ENCODE data around the gene PRXL2A. TPM values are rescaled to one million over a fixed set of nuclear protein-coding genes. Genes with fewer than 3 reads are reported as not detected.

PRXL2A gene
- polyA plus RNA-seq, 3 donors, result 0.61 to 4.1 (median 3.4) TPM

DNA sequence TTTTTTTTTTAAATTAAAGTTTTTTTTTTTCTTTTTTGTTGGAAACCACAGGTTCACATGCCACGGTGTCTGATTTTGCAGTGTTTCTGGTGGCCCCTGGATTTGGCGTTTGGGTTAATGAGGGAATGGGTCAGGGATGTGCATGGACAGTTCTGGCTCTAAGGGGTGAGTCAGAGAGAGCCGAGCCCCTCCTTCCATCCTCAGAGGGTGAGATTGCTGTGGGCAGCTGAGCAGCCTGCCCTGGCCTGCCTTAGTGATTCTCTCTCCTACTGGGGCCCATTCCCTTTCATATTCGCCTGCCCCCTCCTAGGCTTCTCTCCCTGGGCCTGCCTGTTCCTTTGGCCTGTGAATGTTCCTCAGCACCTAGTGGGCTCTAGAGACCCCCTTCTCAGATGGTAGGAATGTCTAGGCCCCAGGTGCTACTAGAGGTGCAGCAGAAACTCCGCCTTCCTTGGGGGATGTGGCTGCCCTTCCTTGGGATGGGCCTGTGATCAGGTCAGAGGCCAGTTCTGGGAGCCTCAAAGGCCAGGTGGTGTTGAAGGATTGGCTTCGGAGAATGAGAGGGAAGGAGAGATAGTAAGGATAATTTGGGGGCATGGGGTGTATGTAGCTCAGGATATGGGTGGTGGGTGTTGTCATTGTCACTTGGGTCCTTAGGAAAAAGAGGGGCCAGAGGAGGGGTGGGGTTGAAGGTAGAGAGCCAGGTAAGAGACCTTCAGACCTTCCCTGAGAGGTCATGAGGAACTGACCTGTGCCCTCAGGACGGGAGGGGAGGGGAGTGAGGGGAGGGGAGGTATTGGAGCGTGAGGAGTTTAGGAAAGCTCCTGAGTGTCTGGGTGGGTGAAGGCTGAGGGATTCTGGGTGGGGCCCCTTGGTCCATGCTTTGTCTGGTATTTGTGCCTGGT lies 65.6 kb downstream of the PRXL2A start:
- H3K4me1 Mint-ChIP-seq, result peaks cover 73% of the 10 kb centered on the region
- Histone ChIP-seq H3K4me2 (replicated peaks; ENCODE audit: extremely low read depth, low read length, poor library complexity, severe bottlenecking) (no peak overlapping the region), H3K9ac (ENCODE audit: insufficient read depth, low read length, poor library complexity, severe bottlenecking) (no peak overlapping the region), H3K27me3 (ENCODE audit: control insufficient read depth in 2 of 2, insufficient read depth in 2 of 2, low read length in 2 of 2) (no peaks in the 10 kb centered on the region), H3K79me2 (ENCODE audit: insufficient read depth, low read length) (peaks cover 99% of the 10 kb centered on the region), H3K4me1 (ENCODE audit: control insufficient read depth in 1 of 2, insufficient read depth in 2 of 2, low read length in 2 of 2) (peaks cover 27 to 37% of the 10 kb centered on the region in 2 donors), H2AFZ (ENCODE audit: insufficient read depth, low read depth, low read length, poor library complexity, severe bottlenecking) (no peak overlapping the region), H3K4me3 (replicated peaks in 1 of 3; ENCODE audit: low read depth in 2 of 3, low read length in 3 of 3) (no peak overlapping the region), H3K9me3 (replicated peaks in 1 of 2; ENCODE audit: control insufficient read depth in 1 of 2, insufficient read depth in 1 of 2, low read length in 2 of 2) (no peaks in the 10 kb centered on the region), H3K36me3 (replicated peaks in 1 of 2; ENCODE audit: control insufficient read depth in 1 of 2, insufficient read depth in 2 of 2, low read length in 2 of 2) (peaks cover 37 to 69% of the 10 kb centered on the region in 2 donors), H3K27ac (ENCODE audit: low read depth in 1 of 2, low read length in 2 of 2) (peak overlapping the region; percentile 12 to 60), H4K20me1 (ENCODE audit: insufficient read depth, low read length) (peaks cover 99% of the 10 kb centered on the region)
- H3K27ac Mint-ChIP-seq, result peak overlapping the region; percentile 68 to 89 (median 75)
- peaks cover 67 to 91% of the 10 kb centered on the region in 2 donors for H3K36me3 Mint-ChIP-seq
- intact Hi-C loops (cut with micrococcal nuclease), result no loop called here
- H3K4me3 Mint-ChIP-seq, result no peak overlapping the region
- peaks cover 0 to 5% (median 0%) of the 10 kb centered on the region in 3 donors for H3K27me3 Mint-ChIP-seq (ENCODE audit: low read depth in 3 of 3)
- no peak for DNase-seq
- TF ChIP-seq CTCF (IDR thresholded peaks at IDR 0.05), result no peak
- peaks cover 0 to 6% (median 0%) of the 10 kb centered on the region in 7 donors for H3K9me3 Mint-ChIP-seq
- 59% methylated on average over 6 of the region's 8 CpGs for WGBS (ENCODE audit: insufficient coverage)

GRCh38 chr10:80474597-80474910 lies 66.2 kb downstream of the PRXL2A start:
- peak overlapping the region; percentile 40 to 89 (median 75) for H3K27ac Mint-ChIP-seq
- Histone ChIP-seq H3K4me1 (ENCODE audit: control insufficient read depth in 1 of 2, insufficient read depth in 2 of 2, low read length in 2 of 2) (peaks cover 27 to 37% of the 10 kb centered on the region in 2 donors), H3K27me3 (ENCODE audit: control insufficient read depth in 2 of 2, insufficient read depth in 2 of 2, low read length in 2 of 2) (no peaks in the 10 kb centered on the region), H3K36me3 (replicated peaks in 1 of 2; ENCODE audit: control insufficient read depth in 1 of 2, insufficient read depth in 2 of 2, low read length in 2 of 2) (peaks cover 33 to 63% of the 10 kb centered on the region in 2 donors), H3K27ac (ENCODE audit: low read depth in 1 of 2, low read length in 2 of 2) (peak overlapping the region; percentile 12 to 60), H2AFZ (ENCODE audit: insufficient read depth, low read depth, low read length, poor library complexity, severe bottlenecking) (no peak overlapping the region), H3K4me2 (replicated peaks; ENCODE audit: extremely low read depth, low read length, poor library complexity, severe bottlenecking) (no peak overlapping the region), H3K9me3 (replicated peaks in 1 of 2; ENCODE audit: control insufficient read depth in 1 of 2, insufficient read depth in 1 of 2, low read length in 2 of 2) (no peaks in the 10 kb centered on the region), H3K79me2 (ENCODE audit: insufficient read depth, low read length) (peaks cover 93% of the 10 kb centered on the region), H3K9ac (ENCODE audit: insufficient read depth, low read length, poor library complexity, severe bottlenecking) (no peak overlapping the region), H4K20me1 (ENCODE audit: insufficient read depth, low read length) (peaks cover 93% of the 10 kb centered on the region), H3K4me3 (replicated peaks in 1 of 3; ENCODE audit: low read depth in 2 of 3, low read length in 3 of 3) (no peak overlapping the region)
- H3K27me3 Mint-ChIP-seq (ENCODE audit: low read depth in 3 of 3), result peaks cover 0 to 5% (median 0%) of the 10 kb centered on the region in 3 donors
- no peak for TF ChIP-seq CTCF (IDR thresholded peaks at IDR 0.05)
- H3K36me3 Mint-ChIP-seq, result peaks cover 62 to 85% of the 10 kb centered on the region in 2 donors
- intact Hi-C loops (cut with micrococcal nuclease), result no loop called here
- peaks cover 70% of the 10 kb centered on the region for H3K4me1 Mint-ChIP-seq
- WGBS (ENCODE audit: insufficient coverage), result 40% methylated on average over 1 of the region's 2 CpGs
- no peak overlapping the region for H3K4me3 Mint-ChIP-seq
- DNase-seq, result no peak
- H3K9me3 Mint-ChIP-seq, result peaks cover 0 to 6% (median 0%) of the 10 kb centered on the region in 7 donors
